GM12878 (cell line): ENCODE results near the gene SCAMP5. TPM values are rescaled to one million over a fixed set of nuclear protein-coding genes. Genes with fewer than 3 reads are reported as not detected.

Source experiments
- ATAC-seq: fragments of 200-7000 bp; cut with Tn5 transposase; 3 replicates; pipeline ENCODE4 v1.9.1; 2020; ENCODE audit warnings: mild to moderate bottlenecking, moderate library complexity
- BruUV-seq: library from RNA; stranded (reverse); fragments of 400-500 nt; replicated peaks from 2 replicates; lab custom pipeline; 2021; lab: Mats Ljungman, UMichigan
- CTCF ChIA-PET: fragments of 300-600 bp; sonication (Branson Sonifier 250); formaldehyde crosslinking; extraction: SDS; loops from one replicate; lab custom pipeline; 2021; ENCODE audit warnings: inconsistent platforms; lab: Yijun Ruan, JAX
- POLR2A ChIA-PET: fragments of 350-600 bp; formaldehyde crosslinking; extraction: SDS; loops from one replicate; lab custom pipeline; 2021; ENCODE audit warnings: inconsistent platforms; lab: Charles Lee
- RAD21 ChIA-PET: fragments of 300-600 bp; sonication (Branson Sonifier 250); formaldehyde crosslinking; loops from one replicate; lab custom pipeline; 2023; ENCODE audit warnings: antibody characterized with exemption; ENCODE audit not compliant: unreplicated experiment; lab: Charles Lee
- SMC1A ChIA-PET: fragments of 300-600 bp; sonication (Branson Sonifier 250); formaldehyde crosslinking; loops from one replicate; lab custom pipeline; 2023; ENCODE audit not compliant: unreplicated experiment, uncharacterized antibody; lab: Charles Lee
- DNase-seq: peaks from one replicate; pipeline ENCODE4 v3.0.0-alpha.2; 2011; ENCODE audit warnings: low read depth, low spot score
- FAIRE-seq: peaks from 3 replicates; lab custom pipeline; 2011; peaks lifted over from hg19 to GRCh38; lab: Jason Lieb, UNC
- H2AFZ ChIP-seq: 2 replicates; pipeline ENCODE4 v1.6.0; 2011; ENCODE audit warnings: low read depth, low read length, control low read depth; ENCODE audit not compliant: control insufficient read depth
- H3K27ac ChIP-seq: 2 replicates; pipeline ENCODE4 v1.5.1; 2011; ENCODE audit warnings: control low read depth; ENCODE audit not compliant: control insufficient read depth, insufficient read depth
- H3K27me3 ChIP-seq, 2 experiments: replicated peaks in 1 of 2; 2 replicates each; pipeline versions ENCODE4 v1.6.0 to v1.6.1; 2011; ENCODE audit warnings: low read length in 1 of 2; ENCODE audit not compliant: control insufficient read depth in 2 of 2, insufficient read depth in 2 of 2
- H3K36me3 ChIP-seq, 2 experiments: 2 replicates each; pipeline ENCODE4 v1.5.1; 2011; ENCODE audit warnings: low read length in 1 of 2; ENCODE audit not compliant: control insufficient read depth in 2 of 2, insufficient read depth in 2 of 2
- H3K4me1 ChIP-seq: 2 replicates; pipeline ENCODE4 v1.6.1; 2011; ENCODE audit warnings: mild to moderate bottlenecking, low read length, moderate library complexity, mixed read lengths; ENCODE audit not compliant: control insufficient read depth, insufficient read depth
- H3K4me2 ChIP-seq: 2 replicates; pipeline ENCODE4 v1.6.0; 2011; ENCODE audit warnings: control low read depth; ENCODE audit not compliant: control insufficient read depth, insufficient read depth
- H3K4me3 ChIP-seq: fragments of 200-600 bp; sonication (generic); 2 replicates; pipeline ENCODE4 v1.5.1; 2016
- H3K79me2 ChIP-seq: 2 replicates; pipeline ENCODE4 v1.6.0; 2011; ENCODE audit warnings: low read length; ENCODE audit not compliant: control insufficient read depth, insufficient read depth
- H3K9ac ChIP-seq: 2 replicates; pipeline ENCODE4 v1.8.0; 2011; ENCODE audit warnings: low read length, control low read depth, mixed read lengths; ENCODE audit not compliant: control insufficient read depth, insufficient read depth
- H3K9me3 ChIP-seq: replicated peaks from 3 replicates; pipeline ENCODE4 v1.5.1; 2011; ENCODE audit warnings: mild to moderate bottlenecking, low read length; ENCODE audit not compliant: control insufficient read depth, insufficient read depth
- H4K20me1 ChIP-seq: 2 replicates; pipeline ENCODE4 v1.6.0; 2011; ENCODE audit not compliant: control insufficient read depth, insufficient read depth
- BHLHE40 ChIP-seq, 2 experiments: fragments of 450-650 bp in 1 of 2; IDR thresholded peaks; 2 replicates each; pipeline ENCODE4 v1.6.1; 2011 to 2017; ENCODE audit warnings: low read depth in 2 of 2, borderline replicate concordance in 1 of 2, improper control_type of control experiment in 1 of 2, low read length in 1 of 2, mild to moderate bottlenecking in 1 of 2
- CEBPB ChIP-seq, 2 experiments: fragments of 150-350 bp in 1 of 2; IDR thresholded peaks; 2 replicates each; pipeline ENCODE4 v1.6.1; 2012 to 2014; ENCODE audit warnings: low read depth in 2 of 2, low read length in 2 of 2, borderline replicate concordance in 1 of 2, inconsistent platforms in 1 of 2
- EZH2 ChIP-seq: IDR thresholded peaks from 2 replicates; pipeline ENCODE4 v1.6.1; 2012; ENCODE audit warnings: low read depth, mild to moderate bottlenecking, control low read depth, inconsistent platforms, low read length, borderline replicate concordance; ENCODE audit not compliant: control insufficient read depth
- FOXK2 ChIP-seq: fragments of 450-650 bp; IDR thresholded peaks from 2 replicates; pipeline ENCODE4 v1.6.1; 2017; ENCODE audit warnings: mild to moderate bottlenecking, moderate library complexity
- HDGF ChIP-seq: fragments of 450-650 bp; IDR thresholded peaks from 2 replicates; pipeline ENCODE4 v1.6.1; 2016; ENCODE audit warnings: antibody characterized with exemption
- SMAD5 ChIP-seq: IDR thresholded peaks from 2 replicates; pipeline ENCODE4 v1.6.1; 2016; ENCODE audit warnings: antibody characterized with exemption, low read depth
- YBX1 ChIP-seq: fragments of 450-650 bp; IDR thresholded peaks from 2 replicates; pipeline ENCODE4 v1.6.1; 2016; ENCODE audit warnings: antibody characterized with exemption
- ZSCAN29 ChIP-seq: fragments of 450-650 bp; IDR thresholded peaks from 2 replicates; pipeline ENCODE4 v1.6.1; 2017; ENCODE audit warnings: mild to moderate bottlenecking, moderate library complexity
- ZZZ3 ChIP-seq: IDR thresholded peaks from 2 replicates; pipeline ENCODE4 v1.6.1; 2011; ENCODE audit warnings: low read depth; ENCODE audit not compliant: control insufficient read depth, insufficient read length
- WGBS: methylation state at CpG from one replicate; pipeline ENCODE4 v1.1.6; 2016; ENCODE audit warnings: low lambda C conversion rate; ENCODE audit not compliant: insufficient replicate concordance, insufficient coverage; ENCODE audit errors: missing lambda C conversion rate; 5-methylcytosine and 5-hydroxymethylcytosine counted together
- in situ Hi-C: fragments of 300-500 bp; cut with MboI; formaldehyde crosslinking; loops from 9 replicates; pipeline ENCODE4 v1.14.3; 2018; ENCODE audit warnings: mixed read lengths
- intact Hi-C: fragments of 100-400 bp; cut with micrococcal nuclease; formaldehyde crosslinking; loops from one replicate; pipeline ENCODE4 v1.14.2; 2022; ENCODE audit not compliant: unreplicated experiment
- polyA plus RNA-seq, 11 experiments: library from polyadenylated mRNA; depleted of rRNA in 4 of 11; unstranded in 6 of 11; stranded (reverse) in 5 of 11; fragments of >200 nt; fragmentation: Nextera tagmentation in 4 of 11; fragmentation: Illumina TruSeq in 1 of 11; extraction: Ambion mirVana in 4 of 11; extraction: Trizol in 1 of 11; gene quantifications; 1 replicate in 1 of 11; 2 replicates in 10 of 11; pipeline versions ENCODE4 v1.2.1 to v1.2.3, GENCODE V29; 2011 to 2016; ENCODE audit warnings: inconsistent platforms in 2 of 11, missing spikeins in 2 of 11, low read depth in 1 of 11
- total RNA-seq, 4 experiments: library from RNA; depleted of rRNA in 3 of 4; stranded (reverse); fragments of >200 nt in 3 of 4; fragmentation: Illumina TruSeq in 1 of 4; extraction: Trizol in 1 of 4; gene quantifications; 2 replicates each; pipeline versions ENCODE4 v1.2.1 to v1.2.3, GENCODE V29; 2013 to 2021
- TF ChIP-seq, protein P1 (sequence below): fragments of 450-650 bp; IDR thresholded peaks from 2 replicates; pipeline ENCODE4 v1.6.1; 2016; ENCODE audit warnings: mild to moderate bottlenecking, moderate library complexity, borderline replicate concordance

Gene SCAMP5
- total and polyA plus RNA-seq, 10 of the 15 experiments (the other 5 are each of a cell fraction or from before 2014, with no cell fraction given) = 1.6 to 41.6 (median 16.9) TPM

DNA sequence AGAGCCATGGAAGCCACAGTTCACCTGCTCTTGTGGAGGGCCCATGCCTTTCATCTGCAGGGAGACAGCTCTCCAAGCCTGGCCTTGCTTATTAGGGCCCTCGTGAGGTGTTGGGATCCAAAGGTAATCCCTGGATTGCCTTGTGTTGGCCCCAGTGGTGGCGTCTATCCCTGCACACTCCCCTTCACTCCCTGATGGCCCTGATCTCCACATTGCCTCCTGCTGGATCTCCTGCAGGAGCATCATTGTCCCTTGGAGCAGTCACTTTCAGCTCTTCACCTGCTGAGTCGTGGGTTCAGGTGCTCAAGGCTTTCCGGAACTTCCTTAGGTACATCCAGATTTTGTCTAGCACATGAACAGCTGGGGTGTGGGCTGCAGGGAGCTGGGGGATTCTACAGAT lies 35.1 kb downstream of the SCAMP5 start:
- H2AFZ ChIP-seq = no peak overlapping the region
- ChIA-PET POLR2A (interaction anchor here (1.8 to 2.9 kb wide), 4 partner anchors 12 to 173 kb away, joined by 7 to 14 read pairs (median 10); partner anchors contain the start of gene C15orf39), CTCF (interaction anchor here (0.8 to 6.7 kb wide), 10 partner anchors 13 to 654 kb away, joined by 3 to 95 read pairs (median 4); partner anchors contain the start of gene C15orf39)

GRCh38 chr15:75031848-75032247 lies 36.5 kb downstream of the SCAMP5 start:
- BruUV-seq = TSS peak; percentile 33
- Histone ChIP-seq H3K9me3 (no peaks in the 10 kb centered on the region), H3K9ac (peak overlapping the region; percentile 37), H3K79me2 (peaks cover 10% of the 10 kb centered on the region), H3K4me3 (no peak overlapping the region), H4K20me1 (no peaks in the 10 kb centered on the region), H2AFZ (0 out of 2 replicates have a peak overlapping the region, but pooled peaks have one; percentile 23), H3K27me3 (no peaks in the 10 kb centered on the region), H3K27ac (peak overlapping the region; percentile 68), H3K4me2 (peak overlapping the region; percentile 11), H3K36me3 (peaks cover 0 to 2% of the 10 kb centered on the region in 2 experiments; a peak in 3 of 4 replicates), H3K4me1 (peaks cover 42% of the 10 kb centered on the region)
- ATAC-seq (no peak), FAIRE-seq (peak; percentile 18), DNase-seq (no peak)
- WGBS = 62% methylated on average over 4 of the region's 4 CpGs
- ChIA-PET POLR2A (interaction anchor here (0.6 to 1.8 kb wide), 6 partner anchors 33 to 423 kb away, joined by 3 to 7 read pairs (median 4); no protein-coding TSS in a partner anchor), CTCF (interaction anchor here (1.1 to 6.7 kb wide), 7 partner anchors 11 to 184 kb away, joined by 3 to 95 read pairs (median 4); partner anchors contain the start of gene C15orf39), SMC1A (interaction anchor here (0.6 to 4.3 kb wide), 9 partner anchors 11 to 177 kb away, joined by 3 to 49 read pairs (median 3); no protein-coding TSS in a partner anchor), RAD21 (interaction anchor here (1.0 to 4.2 kb wide), 9 partner anchors 11 to 172 kb away, joined by 3 to 65 read pairs (median 3); partner anchors contain the start of gene C15orf39)
- in situ Hi-C loops = no loop called here
- intact Hi-C loops = no loop called here
- TF ChIP-seq ZSCAN29 = no peak
- TF ChIP-seq BHLHE40 (IDR thresholded peaks at IDR 0.05; ENCODE audit: borderline replicate concordance in 1 of 2, low read depth in 2 of 2, low read length in 1 of 2) = no peak
- TF ChIP-seq, protein P1, sequence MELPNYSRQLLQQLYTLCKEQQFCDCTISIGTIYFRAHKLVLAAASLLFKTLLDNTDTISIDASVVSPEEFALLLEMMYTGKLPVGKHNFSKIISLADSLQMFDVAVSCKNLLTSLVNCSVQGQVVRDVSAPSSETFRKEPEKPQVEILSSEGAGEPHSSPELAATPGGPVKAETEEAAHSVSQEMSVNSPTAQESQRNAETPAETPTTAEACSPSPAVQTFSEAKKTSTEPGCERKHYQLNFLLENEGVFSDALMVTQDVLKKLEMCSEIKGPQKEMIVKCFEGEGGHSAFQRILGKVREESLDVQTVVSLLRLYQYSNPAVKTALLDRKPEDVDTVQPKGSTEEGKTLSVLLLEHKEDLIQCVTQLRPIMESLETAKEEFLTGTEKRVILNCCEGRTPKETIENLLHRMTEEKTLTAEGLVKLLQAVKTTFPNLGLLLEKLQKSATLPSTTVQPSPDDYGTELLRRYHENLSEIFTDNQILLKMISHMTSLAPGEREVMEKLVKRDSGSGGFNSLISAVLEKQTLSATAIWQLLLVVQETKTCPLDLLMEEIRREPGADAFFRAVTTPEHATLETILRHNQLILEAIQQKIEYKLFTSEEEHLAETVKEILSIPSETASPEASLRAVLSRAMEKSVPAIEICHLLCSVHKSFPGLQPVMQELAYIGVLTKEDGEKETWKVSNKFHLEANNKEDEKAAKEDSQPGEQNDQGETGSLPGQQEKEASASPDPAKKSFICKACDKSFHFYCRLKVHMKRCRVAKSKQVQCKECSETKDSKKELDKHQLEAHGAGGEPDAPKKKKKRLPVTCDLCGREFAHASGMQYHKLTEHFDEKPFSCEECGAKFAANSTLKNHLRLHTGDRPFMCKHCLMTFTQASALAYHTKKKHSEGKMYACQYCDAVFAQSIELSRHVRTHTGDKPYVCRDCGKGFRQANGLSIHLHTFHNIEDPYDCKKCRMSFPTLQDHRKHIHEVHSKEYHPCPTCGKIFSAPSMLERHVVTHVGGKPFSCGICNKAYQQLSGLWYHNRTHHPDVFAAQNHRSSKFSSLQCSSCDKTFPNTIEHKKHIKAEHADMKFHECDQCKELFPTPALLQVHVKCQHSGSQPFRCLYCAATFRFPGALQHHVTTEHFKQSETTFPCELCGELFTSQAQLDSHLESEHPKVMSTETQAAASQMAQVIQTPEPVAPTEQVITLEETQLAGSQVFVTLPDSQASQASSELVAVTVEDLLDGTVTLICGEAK = no peak
- no peak for TF ChIP-seq HDGF
- TF ChIP-seq FOXK2 = no peak

More for the DNA sequence above, 35.1 kb downstream of the SCAMP5 start:
- in situ Hi-C loops = no loop called here
- RAD21 ChIA-PET = interaction anchor here (1.1 to 4.2 kb wide), 9 partner anchors 12 to 610 kb away, joined by 3 to 65 read pairs (median 8); no protein-coding TSS in a partner anchor
- Histone ChIP-seq H3K9ac (no peak overlapping the region), H3K4me2 (no peak overlapping the region), H4K20me1 (no peaks in the 10 kb centered on the region), H3K9me3 (no peaks in the 10 kb centered on the region), H3K27me3 (no peaks in the 10 kb centered on the region), H3K27ac (peak overlapping the region; percentile 15), H3K36me3 (peaks cover 0 to 2% of the 10 kb centered on the region in 2 experiments; a peak in 3 of 4 replicates), H3K4me1 (peaks cover 42% of the 10 kb centered on the region), H3K4me3 (no peak overlapping the region), H3K79me2 (peaks cover 10% of the 10 kb centered on the region)
- DNase-seq (no peak), FAIRE-seq (no peak), ATAC-seq (no peak)
- WGBS = 95% methylated on average over 4 of the region's 4 CpGs
- intact Hi-C loops = no loop called here
- TF ChIP-seq ZZZ3 (no peak), EZH2 (no peak), SMAD5 (no peak), CEBPB (IDR thresholded peaks at IDR 0.05; ENCODE audit: borderline replicate concordance in 1 of 2, low read depth in 2 of 2, low read length in 2 of 2) (no peak), YBX1 (no peak)
- BruUV-seq = no TSS peak
- SMC1A ChIA-PET = interaction anchor here (0.9 to 4.3 kb wide), 9 partner anchors 12 to 338 kb away, joined by 3 to 49 read pairs (median 3); partner anchors contain the start of gene MAN2C1
